RWPE2 (cell line): Measurements from ENCODE around the gene SAMD10.
A peak's percentile ranks its signal among the peaks of the same experiment; 100 is the strongest.

Source experiments
- ATAC-seq: fragments of 200-7000 bp; cut with Tn5 transposase; 3 replicates; pipeline ENCODE4 v1.9.1; 2021; ENCODE audit warnings: low read depth
- DNase-seq: peaks from one replicate; pipeline ENCODE4 v3.0.0-alpha.2; 2020; ENCODE audit warnings: low spot score
- H3K27ac ChIP-seq: fragments of 450-650 bp; 2 replicates; pipeline ENCODE4 v1.5.1; 2017; ENCODE audit warnings: mild to moderate bottlenecking; ENCODE audit not compliant: poor library complexity, severe bottlenecking
- H3K27me3 ChIP-seq: fragments of 250-450 bp; sonication (Bioruptor Pico); 2 replicates; pipeline ENCODE4 v1.5.1; 2021; ENCODE audit warnings: mild to moderate bottlenecking, moderate library complexity; ENCODE audit not compliant: insufficient read depth, poor library complexity, severe bottlenecking
- H3K36me3 ChIP-seq: fragments of 250-450 bp; sonication (Bioruptor Pico); 2 replicates; pipeline ENCODE4 v1.5.1; 2020; ENCODE audit warnings: low read depth, mild to moderate bottlenecking, moderate library complexity
- H3K4me1 ChIP-seq: fragments of 250-450 bp; sonication (Bioruptor Pico); 2 replicates; pipeline ENCODE4 v1.5.1; 2021; ENCODE audit warnings: mild to moderate bottlenecking, moderate library complexity; ENCODE audit not compliant: insufficient read depth, poor library complexity, severe bottlenecking
- H3K4me3 ChIP-seq: fragments of 250-450 bp; sonication (Bioruptor Pico); 2 replicates; pipeline ENCODE4 v1.5.1; 2021; ENCODE audit warnings: mild to moderate bottlenecking, moderate library complexity; ENCODE audit not compliant: severe bottlenecking
- H3K9me3 ChIP-seq: fragments of 250-450 bp; sonication (Bioruptor Pico); 2 replicates; pipeline ENCODE4 v1.5.1; 2021; ENCODE audit warnings: mild to moderate bottlenecking, moderate library complexity; ENCODE audit not compliant: severe bottlenecking
- TF ChIP-seq, protein P1 (sequence below): fragments of 450-650 bp; IDR thresholded peaks from one replicate; pipeline ENCODE4 v1.5.1; 2017; ENCODE audit warnings: mild to moderate bottlenecking, moderate library complexity; ENCODE audit not compliant: poor library complexity, severe bottlenecking

Gene SAMD10

DNA sequence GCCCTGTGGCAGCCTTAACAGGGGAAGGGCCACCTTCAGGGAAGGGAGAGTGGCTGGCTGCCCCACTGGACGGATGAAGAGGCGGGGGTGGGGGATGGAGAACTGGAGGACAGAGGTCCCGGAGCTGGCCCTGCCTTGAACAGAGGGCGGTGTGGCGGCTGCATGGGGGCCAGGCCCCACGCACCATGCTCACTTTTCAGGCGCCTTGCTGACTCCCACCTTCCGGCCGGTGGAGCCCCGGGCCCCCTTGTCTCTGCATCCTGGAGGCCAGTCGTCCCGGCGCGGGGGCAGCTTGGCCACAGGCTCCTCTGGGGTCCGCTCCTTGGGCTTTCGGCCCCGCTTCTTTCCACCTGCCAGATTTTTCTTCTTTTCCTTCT is 19.8 kb downstream of the SAMD10 start:
- DNase-seq = peak; percentile 83
- H3K4me1 ChIP-seq = peaks cover 14% of the 10 kb centered on the region
- TF ChIP-seq, protein P1, sequence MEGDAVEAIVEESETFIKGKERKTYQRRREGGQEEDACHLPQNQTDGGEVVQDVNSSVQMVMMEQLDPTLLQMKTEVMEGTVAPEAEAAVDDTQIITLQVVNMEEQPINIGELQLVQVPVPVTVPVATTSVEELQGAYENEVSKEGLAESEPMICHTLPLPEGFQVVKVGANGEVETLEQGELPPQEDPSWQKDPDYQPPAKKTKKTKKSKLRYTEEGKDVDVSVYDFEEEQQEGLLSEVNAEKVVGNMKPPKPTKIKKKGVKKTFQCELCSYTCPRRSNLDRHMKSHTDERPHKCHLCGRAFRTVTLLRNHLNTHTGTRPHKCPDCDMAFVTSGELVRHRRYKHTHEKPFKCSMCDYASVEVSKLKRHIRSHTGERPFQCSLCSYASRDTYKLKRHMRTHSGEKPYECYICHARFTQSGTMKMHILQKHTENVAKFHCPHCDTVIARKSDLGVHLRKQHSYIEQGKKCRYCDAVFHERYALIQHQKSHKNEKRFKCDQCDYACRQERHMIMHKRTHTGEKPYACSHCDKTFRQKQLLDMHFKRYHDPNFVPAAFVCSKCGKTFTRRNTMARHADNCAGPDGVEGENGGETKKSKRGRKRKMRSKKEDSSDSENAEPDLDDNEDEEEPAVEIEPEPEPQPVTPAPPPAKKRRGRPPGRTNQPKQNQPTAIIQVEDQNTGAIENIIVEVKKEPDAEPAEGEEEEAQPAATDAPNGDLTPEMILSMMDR = no peak
- ATAC-seq = no peak
- no peaks in the 10 kb centered on the region for H3K9me3 ChIP-seq
- peaks cover 43% of the 10 kb centered on the region for H3K36me3 ChIP-seq
- no peak overlapping the region for H3K4me3 ChIP-seq
- H3K27ac ChIP-seq = no peak overlapping the region
- no peaks in the 10 kb centered on the region for H3K27me3 ChIP-seq

DNA sequence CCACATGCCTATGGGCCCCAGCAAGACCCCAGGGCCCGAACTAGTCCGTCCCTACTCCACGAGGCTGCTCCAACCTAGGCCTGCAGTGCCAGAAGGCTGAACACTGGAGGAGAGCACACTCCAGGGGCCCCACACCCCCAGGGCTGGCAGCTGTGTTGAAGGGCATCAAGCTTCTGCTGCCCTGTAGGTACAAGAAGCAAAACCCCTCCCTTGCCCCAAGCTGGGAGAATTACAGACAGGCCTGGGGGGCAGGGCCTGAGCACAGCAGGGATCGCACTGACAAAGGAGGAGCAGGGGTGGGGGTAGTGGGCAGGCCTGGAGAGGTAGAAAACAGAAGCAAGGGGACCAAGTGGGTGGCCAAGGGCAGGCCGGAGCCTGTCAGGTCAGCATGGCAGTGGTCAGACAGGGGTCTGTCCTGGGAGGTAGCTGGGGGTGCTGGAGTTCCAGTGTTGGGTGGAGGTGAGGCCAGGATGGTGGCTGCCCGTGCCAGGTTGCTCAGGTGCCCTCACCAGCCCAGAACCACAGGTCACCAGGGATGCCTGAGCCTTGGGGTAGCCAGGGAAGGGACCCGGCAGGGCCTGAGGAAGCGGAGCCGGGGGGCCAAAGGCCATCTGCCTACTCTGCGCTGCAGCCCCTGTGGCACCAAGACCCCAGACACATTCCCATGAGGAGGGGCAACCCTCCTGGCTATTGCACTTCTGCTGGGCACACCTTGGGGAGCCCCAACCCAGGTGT is 20.3 kb downstream of the SAMD10 start:
- TF ChIP-seq, protein P1 = no peak
- ATAC-seq (no peak), DNase-seq (peak; percentile 83)
- Histone ChIP-seq H3K27ac (peak overlapping the region; percentile 74), H3K36me3 (peaks cover 44% of the 10 kb centered on the region), H3K27me3 (no peaks in the 10 kb centered on the region), H3K4me3 (no peak overlapping the region), H3K4me1 (peaks cover 14% of the 10 kb centered on the region), H3K9me3 (no peaks in the 10 kb centered on the region)

DNA sequence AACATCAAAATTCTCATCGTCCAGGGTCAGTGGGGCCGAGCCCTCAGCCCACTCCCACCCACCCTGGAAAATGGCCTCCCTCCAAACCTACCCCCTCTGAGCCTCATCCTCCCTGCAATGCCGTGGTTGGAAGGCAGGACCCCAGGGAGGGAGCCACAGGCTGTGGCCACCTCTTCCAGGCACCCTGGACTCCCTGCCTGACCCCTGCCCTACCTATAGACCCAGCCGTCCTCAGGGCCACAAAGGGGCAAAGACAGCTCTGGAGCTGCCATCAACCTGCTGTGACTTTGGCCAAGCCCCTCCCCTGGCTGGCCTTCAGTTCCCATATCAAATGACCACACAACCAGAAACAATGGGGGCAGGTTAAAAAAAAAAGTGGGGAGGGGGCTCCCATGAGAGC is 21.0 kb downstream of the SAMD10 start:
- DNase-seq = no peak
- no peaks in the 10 kb centered on the region for H3K9me3 ChIP-seq
- H3K27me3 ChIP-seq = no peaks in the 10 kb centered on the region
- no peak overlapping the region for H3K4me3 ChIP-seq
- peak overlapping the region; percentile 74 for H3K27ac ChIP-seq
- H3K4me1 ChIP-seq = peaks cover 14% of the 10 kb centered on the region
- ATAC-seq = no peak
- TF ChIP-seq, protein P1 = no peak
- H3K36me3 ChIP-seq = peaks cover 38% of the 10 kb centered on the region

DNA sequence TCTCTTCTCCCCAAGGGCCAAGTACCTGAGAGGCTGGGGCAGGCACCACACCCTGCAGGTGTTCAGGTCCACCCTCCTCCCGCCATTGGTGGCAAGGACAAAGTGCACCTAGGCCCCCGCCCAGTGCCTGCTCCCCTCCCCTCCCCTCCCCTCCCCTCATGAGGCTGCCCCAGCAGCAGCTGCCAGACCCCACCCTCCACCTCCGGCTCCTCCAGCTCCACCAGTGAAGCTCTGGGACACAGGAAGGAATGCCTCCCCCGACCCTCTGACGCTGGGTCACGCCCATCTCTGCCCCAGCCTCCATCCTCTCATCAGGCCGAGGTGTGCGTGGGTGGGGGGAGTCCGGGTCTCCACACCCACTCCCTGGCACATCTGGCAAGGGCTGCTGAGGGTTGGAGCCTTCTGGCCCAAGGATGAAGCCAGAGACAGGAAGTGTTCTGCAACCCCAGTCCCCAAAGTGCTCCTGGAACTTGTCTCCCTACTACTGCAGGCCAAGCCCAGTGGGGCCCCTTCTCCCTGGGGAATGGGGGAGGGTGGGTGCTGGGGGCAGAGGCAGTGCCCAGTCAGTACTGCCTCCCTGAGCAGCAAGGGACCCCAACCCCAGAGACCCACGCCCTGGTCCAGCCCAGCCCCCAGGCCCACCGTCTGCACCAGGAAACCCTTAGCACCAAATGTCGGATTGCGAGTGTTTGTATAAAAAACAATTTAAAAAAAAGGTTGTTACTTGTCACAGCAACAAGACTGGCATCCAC is 21.6 kb downstream of the SAMD10 start:
- Histone ChIP-seq H3K9me3 (no peaks in the 10 kb centered on the region), H3K4me1 (peaks cover 14% of the 10 kb centered on the region), H3K4me3 (peak overlapping the region; percentile 88), H3K36me3 (peaks cover 32% of the 10 kb centered on the region), H3K27me3 (no peaks in the 10 kb centered on the region), H3K27ac (peak overlapping the region; percentile 74)
- ATAC-seq = peak; percentile 49
- TF ChIP-seq, protein P1 = no peak
- peak; percentile 87 for DNase-seq
